Keratinocyte (primary cell): ENCODE results near the gene DHRS12. TPM values are rescaled to one million over a fixed set of nuclear protein-coding genes. Genes with fewer than 3 reads are reported as not detected.
"Not testable (repeated sequence)": the region's sequence is repeated elsewhere in the genome, so short reads cannot be mapped to it uniquely, and the experiment has no call there.

Experiments used
- DNase-seq: peaks from one replicate; pipeline ENCODE4 v3.0.0-alpha.2; 2011; ENCODE audit warnings: low read depth, missing footprints, low spot score
- FAIRE-seq: peaks from 2 replicates; lab custom pipeline; 2011; peaks lifted over from hg19 to GRCh38; lab: Jason Lieb, UNC
- H2AFZ ChIP-seq: 2 replicates; pipeline ENCODE4 v1.6.0; 2012; ENCODE audit warnings: low read length, control low read depth, inconsistent platforms; ENCODE audit not compliant: control insufficient read depth
- H3K27ac ChIP-seq: 2 replicates; pipeline ENCODE4 v1.5.1; 2011; ENCODE audit warnings: low read length; ENCODE audit not compliant: control insufficient read depth, insufficient read depth
- H3K27me3 ChIP-seq: 3 replicates; pipeline ENCODE4 v1.6.0; 2011; ENCODE audit warnings: low read length; ENCODE audit not compliant: control insufficient read depth, insufficient read depth; ENCODE audit errors: extremely low read depth
- H3K36me3 ChIP-seq, 2 experiments: 2 replicates in 1 of 2; 3 replicates in 1 of 2; pipeline ENCODE4 v1.5.1; 2011; ENCODE audit warnings: low read length in 2 of 2, mild to moderate bottlenecking in 1 of 2; ENCODE audit not compliant: control insufficient read depth in 2 of 2, insufficient read depth in 2 of 2; ENCODE audit errors: extremely low read depth in 1 of 2
- H3K4me1 ChIP-seq: 3 replicates; pipeline ENCODE4 v1.5.1; 2011; ENCODE audit warnings: low read length; ENCODE audit not compliant: control insufficient read depth, insufficient read depth; ENCODE audit errors: extremely low read depth
- H3K4me2 ChIP-seq: 3 replicates; pipeline ENCODE4 v1.6.0; 2011; ENCODE audit warnings: low read depth, low read length; ENCODE audit not compliant: control insufficient read depth, insufficient read depth; ENCODE audit errors: extremely low read depth
- H3K4me3 ChIP-seq, 3 experiments: fragments of 200-600 bp in 1 of 3; sonication (generic) in 1 of 3; 2 replicates in 2 of 3; 3 replicates in 1 of 3; pipeline ENCODE4 v1.5.1; 2011 to 2016; ENCODE audit warnings: low read length in 3 of 3, mild to moderate bottlenecking in 3 of 3, control low read depth in 2 of 3, inconsistent platforms in 1 of 3, low read depth in 1 of 3, mixed read lengths in 1 of 3, mixed run types in 1 of 3, moderate library complexity in 1 of 3; ENCODE audit not compliant: control insufficient read depth in 2 of 3, insufficient read depth in 2 of 3; ENCODE audit errors: extremely low read depth in 1 of 3
- H3K79me2 ChIP-seq: 2 replicates; pipeline ENCODE4 v1.6.0; 2012; ENCODE audit warnings: low read length; ENCODE audit not compliant: control insufficient read depth, insufficient read depth
- H3K9ac ChIP-seq: 3 replicates; pipeline ENCODE4 v1.6.0; 2011; ENCODE audit warnings: low read length; ENCODE audit not compliant: control insufficient read depth, insufficient read depth; ENCODE audit errors: extremely low read depth
- H3K9me1 ChIP-seq: 3 replicates; pipeline ENCODE4 v1.6.0; 2011; ENCODE audit warnings: low read length; ENCODE audit not compliant: control insufficient read depth, insufficient read depth; ENCODE audit errors: extremely low read depth
- H3K9me3 ChIP-seq: 2 replicates; pipeline ENCODE4 v1.5.1; 2012; ENCODE audit warnings: low read depth, low read length; ENCODE audit not compliant: control insufficient read depth
- H4K20me1 ChIP-seq: 3 replicates; pipeline ENCODE4 v1.6.0; 2011; ENCODE audit warnings: low read length; ENCODE audit not compliant: control insufficient read depth, insufficient read depth; ENCODE audit errors: extremely low read depth
- EZH2 ChIP-seq: IDR thresholded peaks from one replicate; pipeline ENCODE4 v1.6.1; 2012; ENCODE audit warnings: inconsistent platforms, mild to moderate bottlenecking, low read length, moderate library complexity
- dilution Hi-C: fragments of 300-500 bp; cut with MboI; formaldehyde crosslinking; loops from one replicate; pipeline ENCODE4 v1.7.0; 2020; ENCODE audit warnings: low sequenced_read_pairs; ENCODE audit not compliant: extremely low pct_ligation_motif_present
- polyA plus RNA-seq, 5 experiments: library from polyadenylated mRNA; depleted of rRNA in 3 of 5; stranded (reverse) in 3 of 5; stranded (forward) in 1 of 5; unstranded in 1 of 5; fragments of >200 nt; gene quantifications; 1 replicate in 1 of 5; 2 replicates in 3 of 5; 3 replicates in 1 of 5; pipeline versions ENCODE4 v1.2.1 to v1.2.3, GENCODE V29; 2011 to 2012; ENCODE audit warnings: missing spikeins in 2 of 5, low read depth in 1 of 5, low replicate concordance in 1 of 5
- TF ChIP-seq, protein P1 (sequence below), 3 experiments: IDR thresholded peaks in 1 of 3; conservative IDR thresholded peaks in 1 of 3; optimal IDR thresholded peaks in 1 of 3; 2 replicates in 2 of 3; 3 replicates in 1 of 3; pipeline versions ENCODE3 to v1.5.1; 2011; ENCODE audit warnings: low read length in 3 of 3, mild to moderate bottlenecking in 3 of 3, moderate library complexity in 2 of 3, control low read depth in 1 of 3, inconsistent platforms in 1 of 3; ENCODE audit not compliant: insufficient read depth in 2 of 3; ENCODE audit errors: extremely low read depth in 1 of 3

The DHRS12 gene
- polyA plus RNA-seq, 1 donor (not counting 4 experiments of a cell fraction or from before 2014, with no cell fraction given), result 6.1 TPM

DNA sequence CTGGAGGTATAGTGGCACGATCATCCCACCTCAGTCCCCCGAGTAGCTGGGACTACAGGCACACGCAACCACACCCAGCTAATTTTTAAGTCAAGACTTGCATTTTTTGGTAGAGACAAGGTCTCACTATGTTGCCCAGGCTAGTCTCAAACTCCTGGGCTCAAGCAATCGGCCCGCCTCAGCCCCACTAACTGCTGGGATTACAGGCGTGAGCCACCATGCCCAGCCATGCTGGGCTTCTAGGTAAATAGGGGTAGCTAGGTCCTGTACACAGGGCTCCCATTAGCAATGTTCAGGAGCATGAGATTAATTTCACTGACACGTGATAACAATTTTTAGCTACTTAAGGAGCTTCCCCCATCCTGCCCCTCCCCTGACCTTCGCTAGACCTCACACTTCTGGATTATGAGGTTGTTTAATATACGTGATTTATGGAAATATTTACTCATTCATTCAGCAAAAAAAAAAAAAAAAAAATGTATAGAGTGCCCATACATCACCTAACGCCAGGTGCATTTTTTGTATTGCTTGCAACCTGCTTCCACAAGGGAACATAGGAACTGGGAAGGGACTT is 21.8 kb upstream of the DHRS12 start:
- Histone ChIP-seq H3K79me2 (no peaks in the 10 kb centered on the region), H3K4me1 (peaks cover 7% of the 10 kb centered on the region), H3K4me3 (no peak overlapping the region), H3K36me3 (no peaks in the 10 kb centered on the region), H3K9ac (no peak overlapping the region), H3K9me1 (no peaks in the 10 kb centered on the region), H3K27ac (no peak overlapping the region), H3K9me3 (no peaks in the 10 kb centered on the region), H2AFZ (no peak overlapping the region), H3K27me3 (peaks cover 20% of the 10 kb centered on the region), H4K20me1 (no peaks in the 10 kb centered on the region), H3K4me2 (no peak overlapping the region)
- FAIRE-seq, result no peak
- dilution Hi-C loops, result no loop called here
- TF ChIP-seq, protein P1, sequence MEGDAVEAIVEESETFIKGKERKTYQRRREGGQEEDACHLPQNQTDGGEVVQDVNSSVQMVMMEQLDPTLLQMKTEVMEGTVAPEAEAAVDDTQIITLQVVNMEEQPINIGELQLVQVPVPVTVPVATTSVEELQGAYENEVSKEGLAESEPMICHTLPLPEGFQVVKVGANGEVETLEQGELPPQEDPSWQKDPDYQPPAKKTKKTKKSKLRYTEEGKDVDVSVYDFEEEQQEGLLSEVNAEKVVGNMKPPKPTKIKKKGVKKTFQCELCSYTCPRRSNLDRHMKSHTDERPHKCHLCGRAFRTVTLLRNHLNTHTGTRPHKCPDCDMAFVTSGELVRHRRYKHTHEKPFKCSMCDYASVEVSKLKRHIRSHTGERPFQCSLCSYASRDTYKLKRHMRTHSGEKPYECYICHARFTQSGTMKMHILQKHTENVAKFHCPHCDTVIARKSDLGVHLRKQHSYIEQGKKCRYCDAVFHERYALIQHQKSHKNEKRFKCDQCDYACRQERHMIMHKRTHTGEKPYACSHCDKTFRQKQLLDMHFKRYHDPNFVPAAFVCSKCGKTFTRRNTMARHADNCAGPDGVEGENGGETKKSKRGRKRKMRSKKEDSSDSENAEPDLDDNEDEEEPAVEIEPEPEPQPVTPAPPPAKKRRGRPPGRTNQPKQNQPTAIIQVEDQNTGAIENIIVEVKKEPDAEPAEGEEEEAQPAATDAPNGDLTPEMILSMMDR (optimal IDR thresholded peaks at IDR 0.05 in 1 of 3, IDR thresholded peaks at IDR 0.05 in 1 of 3, conservative IDR thresholded peaks at IDR 0.05 in 1 of 3; ENCODE audit: extremely low read depth in 1 of 3, insufficient read depth in 2 of 3, low read length in 3 of 3), result no peak
- TF ChIP-seq EZH2, result no peak
- no peak for DNase-seq

DNA sequence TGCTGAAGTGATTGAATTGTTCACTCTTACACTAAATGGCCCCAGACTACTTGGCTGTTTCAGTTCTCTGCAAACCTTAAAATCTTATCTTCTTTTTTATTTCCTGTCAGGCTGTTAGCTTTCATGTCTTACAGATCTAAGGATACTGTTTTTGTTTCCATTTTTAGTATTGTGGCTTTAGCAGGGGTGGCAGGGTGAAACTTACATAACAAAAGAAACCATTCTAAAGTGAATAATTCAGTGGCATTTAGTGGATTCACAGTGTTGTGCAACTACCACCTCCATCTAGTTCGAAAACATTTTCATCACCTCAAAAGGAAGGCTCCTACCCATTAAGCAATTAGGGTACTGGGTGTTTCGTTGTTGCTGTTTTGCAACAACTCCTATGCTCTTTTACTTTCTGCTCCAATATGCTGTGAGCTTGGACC is 21.2 kb upstream of the DHRS12 start:
- H3K79me2 ChIP-seq, result no peaks in the 10 kb centered on the region
- H3K9me3 ChIP-seq, result no peaks in the 10 kb centered on the region
- DNase-seq (no peak), FAIRE-seq (no peak)
- peaks cover 7% of the 10 kb centered on the region for H3K4me1 ChIP-seq
- no peaks in the 10 kb centered on the region for H3K36me3 ChIP-seq
- H3K4me3 ChIP-seq, result no peak overlapping the region
- no peak overlapping the region for H3K4me2 ChIP-seq
- no peak for TF ChIP-seq EZH2
- TF ChIP-seq, protein P1 (optimal IDR thresholded peaks at IDR 0.05 in 1 of 3, IDR thresholded peaks at IDR 0.05 in 1 of 3, conservative IDR thresholded peaks at IDR 0.05 in 1 of 3; ENCODE audit: extremely low read depth in 1 of 3, insufficient read depth in 2 of 3, low read length in 3 of 3), result no peak
- no peaks in the 10 kb centered on the region for H4K20me1 ChIP-seq
- H3K9me1 ChIP-seq, result no peaks in the 10 kb centered on the region
- H3K27ac ChIP-seq, result no peak overlapping the region
- no peak overlapping the region for H3K9ac ChIP-seq
- H3K27me3 ChIP-seq, result peaks cover 20% of the 10 kb centered on the region
- dilution Hi-C loops, result no loop called here
- H2AFZ ChIP-seq, result no peak overlapping the region

DNA sequence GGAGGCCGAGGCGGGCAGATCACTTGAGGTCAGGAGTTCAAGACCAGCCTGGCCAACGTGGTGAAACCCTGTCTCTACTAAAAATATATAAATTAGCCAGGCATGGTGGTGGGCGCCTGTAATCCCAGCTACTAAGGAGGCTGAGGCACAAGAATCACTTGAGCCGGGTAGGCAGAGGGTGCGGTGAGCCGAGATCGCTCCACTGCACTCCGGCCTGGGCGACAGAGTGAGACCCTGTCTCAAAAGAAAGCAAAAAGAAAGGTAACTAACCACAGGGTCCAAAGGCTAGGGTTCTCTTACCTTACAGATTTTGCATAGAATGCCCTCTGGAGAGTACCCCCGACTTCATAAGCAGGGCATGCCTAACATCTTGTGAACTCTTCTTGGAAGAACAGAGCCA is 20.7 kb upstream of the DHRS12 start:
- H3K9ac ChIP-seq, H3K4me2 ChIP-seq, H3K36me3 ChIP-seq, dilution Hi-C loops, FAIRE-seq, H3K79me2 ChIP-seq, H3K4me3 ChIP-seq, H2AFZ ChIP-seq, H3K9me3 ChIP-seq, DNase-seq, H3K4me1 ChIP-seq, H3K27ac ChIP-seq, H3K9me1 ChIP-seq, H4K20me1 ChIP-seq: not testable (repeated sequence)
- H3K27me3 ChIP-seq, result peaks cover 24% of the 10 kb centered on the region
